Measurements from ENCODE around the gene GNS.

GNS gene

GRCh38 chr12:64679487-64680001 lies 79.7 kb downstream of the GNS start:
- TF ChIP-seq TAF1 (IDR thresholded peaks at IDR 0.05; ENCODE audit: borderline replicate concordance, low read depth, low read length): no peak
- no peak for TF ChIP-seq POLR2AphosphoS5 (IDR thresholded peaks at IDR 0.05; ENCODE audit: low read depth, low read length)
- no peak for TF ChIP-seq POLR2A (IDR thresholded peaks at IDR 0.05; ENCODE audit: low read depth, low read length)
- DNase-seq (ENCODE audit: insufficient read length): no peak
- peak; percentile 40 for FAIRE-seq

- TF ChIP-seq POLR2AphosphoS5 (IDR thresholded peaks at IDR 0.05; ENCODE audit: low read depth, low read length) (no peak), POLR2A (IDR thresholded peaks at IDR 0.05; ENCODE audit: low read depth, low read length) (no peak), TAF1 (IDR thresholded peaks at IDR 0.05; ENCODE audit: borderline replicate concordance, low read depth, low read length) (no peak)
- FAIRE-seq (no peak), DNase-seq (ENCODE audit: insufficient read length) (no peak)
Measured at GRCh38 chr12:64678835-64679234, 80.4 kb downstream of the GNS start.

GRCh38 chr12:64678248-64678647 lies 81.0 kb downstream of the GNS start:
- FAIRE-seq (no peak), DNase-seq (ENCODE audit: insufficient read length) (no peak)
- no peak for TF ChIP-seq POLR2AphosphoS5 (IDR thresholded peaks at IDR 0.05; ENCODE audit: low read depth, low read length)
- TF ChIP-seq TAF1 (IDR thresholded peaks at IDR 0.05; ENCODE audit: borderline replicate concordance, low read depth, low read length): no peak
- no peak for TF ChIP-seq POLR2A (IDR thresholded peaks at IDR 0.05; ENCODE audit: low read depth, low read length)

- DNase-seq (ENCODE audit: insufficient read length): no peak
- TF ChIP-seq TAF1 (IDR thresholded peaks at IDR 0.05; ENCODE audit: borderline replicate concordance, low read depth, low read length) (no peak), POLR2A (IDR thresholded peaks at IDR 0.05; ENCODE audit: low read depth, low read length) (no peak), POLR2AphosphoS5 (IDR thresholded peaks at IDR 0.05; ENCODE audit: low read depth, low read length) (no peak)
- no peak for FAIRE-seq
Measured at GRCh38 chr12:64675795-64676194, 83.4 kb downstream of the GNS start.

- no peak for FAIRE-seq
- DNase-seq (ENCODE audit: insufficient read length): no peak
- TF ChIP-seq POLR2A (IDR thresholded peaks at IDR 0.05; ENCODE audit: low read depth, low read length) (no peak), TAF1 (IDR thresholded peaks at IDR 0.05; ENCODE audit: borderline replicate concordance, low read depth, low read length) (no peak), POLR2AphosphoS5 (IDR thresholded peaks at IDR 0.05; ENCODE audit: low read depth, low read length) (no peak)
Measured at GRCh38 chr12:64674367-64674922, 84.8 kb downstream of the GNS start.

GRCh38 chr12:64673490-64674169 lies 85.6 kb downstream of the GNS start:
- TF ChIP-seq POLR2AphosphoS5 (IDR thresholded peaks at IDR 0.05; ENCODE audit: low read depth, low read length): no peak
- TF ChIP-seq TAF1 (IDR thresholded peaks at IDR 0.05; ENCODE audit: borderline replicate concordance, low read depth, low read length): no peak
- no peak for TF ChIP-seq POLR2A (IDR thresholded peaks at IDR 0.05; ENCODE audit: low read depth, low read length)
- DNase-seq (ENCODE audit: insufficient read length): no peak
- FAIRE-seq: no peak

GRCh38 chr12:64672925-64673409 lies 86.2 kb downstream of the GNS start:
- TF ChIP-seq TAF1 (IDR thresholded peaks at IDR 0.05; ENCODE audit: borderline replicate concordance, low read depth, low read length) (no peak), POLR2AphosphoS5 (IDR thresholded peaks at IDR 0.05; ENCODE audit: low read depth, low read length) (no peak), POLR2A (IDR thresholded peaks at IDR 0.05; ENCODE audit: low read depth, low read length) (no peak)
- no peak for FAIRE-seq
- no peak for DNase-seq (ENCODE audit: insufficient read length)

GRCh38 chr12:64671681-64672080 lies 87.5 kb downstream of the GNS start:
- DNase-seq (ENCODE audit: insufficient read length) (no peak), FAIRE-seq (no peak)
- TF ChIP-seq TAF1 (IDR thresholded peaks at IDR 0.05; ENCODE audit: borderline replicate concordance, low read depth, low read length) (no peak), POLR2AphosphoS5 (IDR thresholded peaks at IDR 0.05; ENCODE audit: low read depth, low read length) (no peak), POLR2A (IDR thresholded peaks at IDR 0.05; ENCODE audit: low read depth, low read length) (no peak)

GRCh38 chr12:64670919-64671639 lies 88.1 kb downstream of the GNS start:
- FAIRE-seq: no peak
- no peak for DNase-seq (ENCODE audit: insufficient read length)
- no peak for TF ChIP-seq POLR2AphosphoS5 (IDR thresholded peaks at IDR 0.05; ENCODE audit: low read depth, low read length)
- TF ChIP-seq POLR2A (IDR thresholded peaks at IDR 0.05; ENCODE audit: low read depth, low read length): no peak
- TF ChIP-seq TAF1 (IDR thresholded peaks at IDR 0.05; ENCODE audit: borderline replicate concordance, low read depth, low read length): no peak

- FAIRE-seq: no peak
- TF ChIP-seq POLR2AphosphoS5 (IDR thresholded peaks at IDR 0.05; ENCODE audit: low read depth, low read length) (no peak), POLR2A (IDR thresholded peaks at IDR 0.05; ENCODE audit: low read depth, low read length) (no peak), TAF1 (IDR thresholded peaks at IDR 0.05; ENCODE audit: borderline replicate concordance, low read depth, low read length) (no peak)
- DNase-seq (ENCODE audit: insufficient read length): no peak
Measured at GRCh38 chr12:64670019-64670418, 89.2 kb downstream of the GNS start.

- FAIRE-seq (peak; percentile 68), DNase-seq (ENCODE audit: insufficient read length) (no peak)
- TF ChIP-seq POLR2A (IDR thresholded peaks at IDR 0.05; ENCODE audit: low read depth, low read length): 0 out of 2 replicates have a peak, but pooled peaks have one; percentile 30
- TF ChIP-seq POLR2AphosphoS5 (IDR thresholded peaks at IDR 0.05; ENCODE audit: low read depth, low read length): no peak
Measured at GRCh38 chr12:64669270-64669842, 89.8 kb downstream of the GNS start.

All from GM12892 (cell line).